OCI-LY3 (cell line): ENCODE results near the gene PTPRQ.

Source experiments
- CTCF ChIP-seq: fragments of 200-600, 300-600 bp; sonication (generic); IDR thresholded peaks from 2 replicates; pipeline ENCODE4 v1.5.1; 2014; ENCODE audit warnings: antibody characterized with exemption, low read length, low read depth
- EZH2phosphoT487 ChIP-seq: fragments of 200-600 bp; shearing (Covaris generic); IDR thresholded peaks from 2 replicates; pipeline ENCODE4 v1.6.1; 2018; ENCODE audit warnings: antibody characterized with exemption, mixed run types, low read depth

DNA sequence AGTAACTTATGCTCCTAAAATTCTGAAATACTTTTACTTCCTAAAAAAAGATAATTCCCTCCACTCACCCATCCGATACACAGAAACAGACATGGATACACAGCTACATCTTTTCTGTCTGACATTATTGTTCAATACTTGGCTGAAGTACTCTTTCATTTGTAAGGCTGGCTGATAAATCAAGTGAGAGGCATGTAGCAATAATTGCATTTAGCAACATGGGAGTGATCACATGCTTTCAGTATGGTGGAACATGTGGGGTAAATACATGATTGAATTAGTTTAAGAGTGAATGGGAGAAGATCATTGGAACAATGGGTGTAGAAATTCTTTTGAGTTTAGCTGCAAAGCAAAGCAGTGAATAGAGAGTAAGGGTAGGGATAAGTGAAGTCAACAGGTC, 25.6 kb downstream of the PTPRQ start:
- no peak for TF ChIP-seq CTCF
- no peak for TF ChIP-seq EZH2phosphoT487
